ENCODE data around the gene WDR82. TPM values are rescaled to one million over a fixed set of nuclear protein-coding genes. Genes with fewer than 3 reads are reported as not detected.

WDR82 gene, protein sequence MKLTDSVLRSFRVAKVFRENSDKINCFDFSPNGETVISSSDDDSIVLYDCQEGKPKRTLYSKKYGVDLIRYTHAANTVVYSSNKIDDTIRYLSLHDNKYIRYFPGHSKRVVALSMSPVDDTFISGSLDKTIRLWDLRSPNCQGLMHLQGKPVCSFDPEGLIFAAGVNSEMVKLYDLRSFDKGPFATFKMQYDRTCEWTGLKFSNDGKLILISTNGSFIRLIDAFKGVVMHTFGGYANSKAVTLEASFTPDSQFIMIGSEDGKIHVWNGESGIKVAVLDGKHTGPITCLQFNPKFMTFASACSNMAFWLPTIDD
- 100 to 1,000 TPM in 1 of 2 donors, 10 to 100 TPM in 1; 81.1 to 106 TPM for total RNA-seq

GRCh38 chr3:52278510-52279069 is at the start of gene WDR82:
Gene WDR82 (minus strand): TSS chr3:52278649. CDS start chr3:52278361, 288 bp downstream.
- Mint-ChIP-seq H3K36me3 (ENCODE audit: low read depth) (peaks cover 89% of the 10 kb centered on the region), H3K27me3 (no peaks in the 10 kb centered on the region), H3K4me3 (peak within 1 kb of the TSS; percentile 95), H3K27ac (peak within 1 kb of the TSS; percentile 95), H3K4me1 (peaks cover 25% of the 10 kb centered on the region), H3K9me3 (no peaks in the 10 kb centered on the region)
- peak; percentile 77 for ATAC-seq (replicated peaks)

- no peaks in the 10 kb centered on the region for H3K27me3 Mint-ChIP-seq
- no peak for ATAC-seq (replicated peaks)
- H3K4me3 Mint-ChIP-seq, result no peak overlapping the region
- no peaks in the 10 kb centered on the region for H3K4me1 Mint-ChIP-seq
- H3K9me3 Mint-ChIP-seq, result no peaks in the 10 kb centered on the region
- H3K36me3 Mint-ChIP-seq (ENCODE audit: low read depth), result peaks cover 8% of the 10 kb centered on the region
- H3K27ac Mint-ChIP-seq, result peak overlapping the region; percentile 8
Observed at GRCh38 chr3:52327486-52328290, 49.2 kb upstream of the WDR82 start.

DNA sequence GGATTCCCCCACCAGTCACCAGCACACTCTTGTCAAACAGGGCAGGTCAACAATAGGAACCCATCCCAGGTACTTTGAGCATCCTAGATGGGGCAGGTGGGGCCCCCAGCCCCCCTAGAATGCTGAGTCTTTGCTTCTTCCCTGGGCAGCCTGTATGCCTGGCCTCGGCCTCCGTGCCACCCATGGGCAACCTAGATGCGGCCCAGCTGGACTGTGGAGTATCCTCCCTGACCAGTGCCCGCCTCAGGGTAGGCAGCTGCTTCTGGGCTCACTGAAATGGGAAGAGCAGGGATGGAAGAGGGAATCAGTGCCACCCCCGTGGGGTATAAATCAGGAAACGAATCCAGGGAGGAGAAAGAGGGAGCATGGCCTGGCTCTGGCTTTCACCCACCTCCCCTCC is 48.5 kb upstream of the WDR82 start:
- Mint-ChIP-seq H3K27me3 (no peaks in the 10 kb centered on the region), H3K4me3 (no peak overlapping the region), H3K36me3 (ENCODE audit: low read depth) (peaks cover under 1% of the 10 kb centered on the region), H3K9me3 (no peaks in the 10 kb centered on the region), H3K4me1 (no peaks in the 10 kb centered on the region), H3K27ac (no peak overlapping the region)
- ATAC-seq (replicated peaks), result no peak

DNA sequence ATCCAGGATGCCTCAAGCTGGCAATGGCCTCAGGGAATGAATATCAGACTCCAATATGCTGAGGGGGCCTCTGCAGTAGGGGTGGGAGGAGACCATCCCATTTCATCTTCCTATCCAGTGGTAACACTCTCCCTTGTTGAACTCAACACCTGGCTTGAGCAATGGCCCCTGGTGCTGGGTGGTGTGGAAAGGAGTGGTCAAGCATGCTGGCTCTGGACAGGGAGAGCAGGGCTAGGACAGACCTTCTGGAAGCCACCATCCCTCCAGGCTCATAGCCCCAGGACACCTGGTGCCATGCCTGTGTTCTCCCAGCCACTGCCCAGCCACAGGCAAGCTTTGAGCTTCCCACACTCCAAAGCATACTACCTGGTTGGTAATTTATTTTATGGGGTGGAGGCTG is 47.2 kb upstream of the WDR82 start:
- Mint-ChIP-seq H3K27me3 (no peaks in the 10 kb centered on the region), H3K9me3 (no peaks in the 10 kb centered on the region), H3K36me3 (ENCODE audit: low read depth) (no peaks in the 10 kb centered on the region), H3K4me1 (no peaks in the 10 kb centered on the region), H3K4me3 (no peak overlapping the region), H3K27ac (no peak overlapping the region)
- no peak for ATAC-seq (replicated peaks)

- ATAC-seq (replicated peaks), result no peak
- Mint-ChIP-seq H3K4me3 (no peak overlapping the region), H3K4me1 (no peaks in the 10 kb centered on the region), H3K9me3 (no peaks in the 10 kb centered on the region), H3K27me3 (no peaks in the 10 kb centered on the region), H3K36me3 (ENCODE audit: low read depth) (no peaks in the 10 kb centered on the region), H3K27ac (no peak overlapping the region)
Observed at GRCh38 chr3:52324676-52325075, 46.2 kb upstream of the WDR82 start.

GRCh38 chr3:52323526-52324295 is 45.3 kb upstream of the WDR82 start:
- no peaks in the 10 kb centered on the region for H3K4me1 Mint-ChIP-seq
- no peaks in the 10 kb centered on the region for H3K27me3 Mint-ChIP-seq
- H3K27ac Mint-ChIP-seq, result peak overlapping the region; percentile 24
- no peaks in the 10 kb centered on the region for H3K36me3 Mint-ChIP-seq (ENCODE audit: low read depth)
- ATAC-seq (replicated peaks), result no peak
- H3K4me3 Mint-ChIP-seq, result no peak overlapping the region
- H3K9me3 Mint-ChIP-seq, result no peaks in the 10 kb centered on the region

GRCh38 chr3:52322466-52322865 is 44.0 kb upstream of the WDR82 start:
- no peaks in the 10 kb centered on the region for H3K27me3 Mint-ChIP-seq
- no peaks in the 10 kb centered on the region for H3K36me3 Mint-ChIP-seq (ENCODE audit: low read depth)
- no peaks in the 10 kb centered on the region for H3K9me3 Mint-ChIP-seq
- peak overlapping the region; percentile 24 for H3K27ac Mint-ChIP-seq
- no peak overlapping the region for H3K4me3 Mint-ChIP-seq
- H3K4me1 Mint-ChIP-seq, result peaks cover 3% of the 10 kb centered on the region
- ATAC-seq (replicated peaks), result no peak

- no peak for ATAC-seq (replicated peaks)
- Mint-ChIP-seq H3K27ac (no peak overlapping the region), H3K4me3 (no peak overlapping the region)
Observed at GRCh38 chr3:52321481-52321880, 43.0 kb upstream of the WDR82 start.

DNA sequence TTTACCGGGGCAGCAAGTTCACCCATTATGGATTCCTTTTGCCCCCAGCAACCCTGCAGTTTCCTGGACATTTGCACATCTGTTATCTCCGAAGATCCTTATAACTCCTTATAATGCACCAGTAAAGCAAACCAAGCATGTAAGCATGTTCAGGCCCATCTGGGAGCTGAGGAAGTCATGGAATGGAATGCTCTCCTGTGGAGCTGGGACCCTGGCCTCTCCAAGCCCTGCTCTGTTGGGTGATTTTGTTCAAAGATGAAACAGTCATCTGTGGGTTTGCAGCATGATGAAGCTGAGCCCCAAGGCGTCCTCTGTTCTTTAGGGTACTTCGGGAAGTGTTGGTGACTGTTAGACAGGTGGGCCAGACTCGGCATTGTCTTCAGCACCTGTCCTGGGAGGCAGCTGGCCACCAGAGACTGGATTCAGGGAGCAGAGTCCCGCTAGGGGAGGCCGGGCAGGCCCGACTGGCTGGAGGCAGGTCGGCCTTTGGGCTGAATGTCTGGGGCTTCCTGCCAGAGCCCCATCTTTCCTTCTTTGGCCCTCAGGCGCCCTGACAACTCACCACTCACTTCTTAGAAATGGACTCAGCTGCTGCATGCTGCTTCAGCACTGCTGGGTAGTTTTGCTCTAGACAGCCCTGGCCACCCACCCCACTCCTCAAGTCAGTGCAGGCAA is 41.6 kb upstream of the WDR82 start:
- H3K27ac Mint-ChIP-seq, result no peak overlapping the region

More at GRCh38 chr3:52321481-52321880, 43.0 kb upstream of the WDR82 start:
- Mint-ChIP-seq H3K27me3 (no peaks in the 10 kb centered on the region), H3K4me1 (peaks cover 9% of the 10 kb centered on the region), H3K9me3 (no peaks in the 10 kb centered on the region), H3K36me3 (ENCODE audit: low read depth) (no peaks in the 10 kb centered on the region)

GRCh38 chr3:52318186-52318816 is 39.9 kb upstream of the WDR82 start:
- H3K4me1 Mint-ChIP-seq, result peaks cover 10% of the 10 kb centered on the region
- no peaks in the 10 kb centered on the region for H3K27me3 Mint-ChIP-seq
- H3K4me3 Mint-ChIP-seq, result no peak overlapping the region
- H3K9me3 Mint-ChIP-seq, result no peaks in the 10 kb centered on the region
- H3K36me3 Mint-ChIP-seq (ENCODE audit: low read depth), result no peaks in the 10 kb centered on the region
- no peak overlapping the region for H3K27ac Mint-ChIP-seq
- no peak for ATAC-seq (replicated peaks)

More for the DNA sequence above, 41.6 kb upstream of the WDR82 start:
- ATAC-seq (replicated peaks), result no peak
- H3K36me3 Mint-ChIP-seq (ENCODE audit: low read depth), result no peaks in the 10 kb centered on the region
- H3K4me3 Mint-ChIP-seq, result no peak overlapping the region
- no peaks in the 10 kb centered on the region for H3K9me3 Mint-ChIP-seq
- no peaks in the 10 kb centered on the region for H3K27me3 Mint-ChIP-seq
- H3K4me1 Mint-ChIP-seq, result peaks cover 9% of the 10 kb centered on the region

- peak overlapping the region; percentile 77 for H3K27ac Mint-ChIP-seq
- H3K4me1 Mint-ChIP-seq, result peaks cover 14% of the 10 kb centered on the region
- no peaks in the 10 kb centered on the region for H3K27me3 Mint-ChIP-seq
- peak overlapping the region; percentile 63 for H3K4me3 Mint-ChIP-seq
- ATAC-seq (replicated peaks), result peak; percentile 91
- H3K36me3 Mint-ChIP-seq (ENCODE audit: low read depth), result no peaks in the 10 kb centered on the region
- no peaks in the 10 kb centered on the region for H3K9me3 Mint-ChIP-seq
Observed at GRCh38 chr3:52317208-52318000, 39.0 kb upstream of the WDR82 start.

GRCh38 chr3:52315977-52316764 is 37.7 kb upstream of the WDR82 start, which contains the start of gene DNAH1:
Gene DNAH1 (plus strand): TSS chr3:52316319. CDS start chr3:52322443, 6,124 bp downstream.
- H3K27me3 Mint-ChIP-seq, result no peaks in the 10 kb centered on the region
- no peak for ATAC-seq (replicated peaks)
- H3K27ac Mint-ChIP-seq, result peak within 1 kb of the TSS; percentile 84
- peaks cover 14% of the 10 kb centered on the region for H3K4me1 Mint-ChIP-seq
- no peaks in the 10 kb centered on the region for H3K36me3 Mint-ChIP-seq (ENCODE audit: low read depth)
- H3K9me3 Mint-ChIP-seq, result no peaks in the 10 kb centered on the region
- peak within 1 kb of the TSS; percentile 63 for H3K4me3 Mint-ChIP-seq

All from activated T-helper 17 cell treated with anti-CD3 and anti-CD28 coated beads, Interleukin-2, amount 50 U/mL, for 72 hours (primary cell).